Liver (tissue), 9 donors: ENCODE results near the gene PCBD1. TPM values are rescaled to one million over a fixed set of nuclear protein-coding genes. Genes with fewer than 3 reads are reported as not detected.

Source experiments
- DNase-seq: peaks from one replicate; pipeline ENCODE4 v3.0.0-alpha.2; 2017; ENCODE audit warnings: low spot score
- H3K27ac ChIP-seq, 2 donors: one replicate each; pipeline ENCODE4 v1.7.0; 2013; ENCODE audit warnings: inconsistent platforms in 2 of 2, low read length in 2 of 2, control low read depth in 1 of 2, low read depth in 1 of 2, mild to moderate bottlenecking in 1 of 2
- H3K27me3 ChIP-seq, 4 donors: one replicate each; pipeline versions ENCODE4 v1.6.1 to v1.7.0; 2013; ENCODE audit warnings: low read length in 3 of 4, inconsistent platforms in 1 of 4, mild to moderate bottlenecking in 1 of 4, moderate library complexity in 1 of 4; ENCODE audit not compliant: control insufficient read depth in 4 of 4, insufficient read depth in 4 of 4
- H3K36me3 ChIP-seq, 4 donors: one replicate each; pipeline versions ENCODE4 v1.6.1 to v1.7.0; 2013; ENCODE audit warnings: low read length in 3 of 4, mild to moderate bottlenecking in 3 of 4, low read depth in 1 of 4, moderate library complexity in 1 of 4; ENCODE audit not compliant: control insufficient read depth in 4 of 4, insufficient read depth in 3 of 4
- H3K4me1 ChIP-seq, 4 donors: one replicate each; pipeline versions ENCODE4 v1.6.1 to v1.7.0; 2013; ENCODE audit warnings: low read length in 3 of 4, mild to moderate bottlenecking in 3 of 4, moderate library complexity in 1 of 4; ENCODE audit not compliant: control insufficient read depth in 4 of 4, insufficient read depth in 4 of 4
- H3K4me3 ChIP-seq, 3 donors: one replicate each; pipeline versions ENCODE4 v1.6.1 to v1.7.0; 2013; ENCODE audit warnings: low read length in 3 of 3, control low read depth in 1 of 3, low read depth in 1 of 3, mild to moderate bottlenecking in 1 of 3
- H3K9ac ChIP-seq, 2 donors: one replicate each; pipeline ENCODE4 v1.7.0; 2013; ENCODE audit warnings: low read length in 2 of 2, mild to moderate bottlenecking in 2 of 2, moderate library complexity in 2 of 2, control low read depth in 1 of 2, low read depth in 1 of 2
- H3K9me3 ChIP-seq, 4 donors: one replicate each; pipeline versions ENCODE4 v1.6.1 to v1.7.0; 2013; ENCODE audit warnings: low read length in 3 of 4; ENCODE audit not compliant: control insufficient read depth in 4 of 4
- ATF3 ChIP-seq: IDR thresholded peaks from 2 replicates; pipeline ENCODE4 v1.6.1; 2016; ENCODE audit warnings: antibody characterized with exemption
- FOXA1 ChIP-seq: IDR thresholded peaks from 2 replicates; pipeline ENCODE4 v1.6.1; 2016; ENCODE audit warnings: antibody characterized with exemption
- GABPA ChIP-seq, 2 donors: IDR thresholded peaks in 1 of 2; conservative IDR thresholded peaks in 1 of 2; 2 replicates each; pipeline ENCODE4 v1.6.1; 2016; ENCODE audit warnings: antibody characterized with exemption in 2 of 2, mild to moderate bottlenecking in 1 of 2, moderate library complexity in 1 of 2
- HNF4A ChIP-seq, 2 donors: conservative IDR thresholded peaks; 2 replicates each; pipeline ENCODE4 v1.6.1; 2016; ENCODE audit warnings: antibody characterized with exemption in 2 of 2, mild to moderate bottlenecking in 2 of 2
- HNF4G ChIP-seq: IDR thresholded peaks from 2 replicates; pipeline ENCODE4 v1.6.1; 2016; ENCODE audit warnings: antibody characterized with exemption
- MAX ChIP-seq: IDR thresholded peaks from 2 replicates; pipeline ENCODE4 v1.6.1; 2016; ENCODE audit warnings: antibody characterized with exemption
- NR2F2 ChIP-seq: IDR thresholded peaks from 2 replicates; pipeline ENCODE4 v1.6.1; 2016; ENCODE audit warnings: antibody characterized with exemption
- REST ChIP-seq: IDR thresholded peaks from 2 replicates; pipeline ENCODE4 v1.6.1; 2016; ENCODE audit warnings: antibody characterized with exemption, mild to moderate bottlenecking
- RXRA ChIP-seq, 2 donors: IDR thresholded peaks; 2 replicates each; pipeline ENCODE4 v1.6.1; 2017 to 2018; ENCODE audit warnings: antibody characterized with exemption in 2 of 2, mild to moderate bottlenecking in 1 of 2
- SP1 ChIP-seq: IDR thresholded peaks from 2 replicates; pipeline ENCODE4 v1.6.1; 2018; ENCODE audit warnings: antibody characterized with exemption, mild to moderate bottlenecking
- TAF1 ChIP-seq: conservative IDR thresholded peaks from 2 replicates; pipeline ENCODE4 v1.6.1; 2016; ENCODE audit warnings: antibody characterized with exemption, mild to moderate bottlenecking
- ZBTB33 ChIP-seq: IDR thresholded peaks from 2 replicates; pipeline ENCODE4 v1.6.1; 2016; ENCODE audit warnings: antibody characterized with exemption
- WGBS: extraction: QIAGEN DNeasy Blood & Tissue Kit; methylation state at CpG from one replicate; pipeline ENCODE4 v1.1.7; 2013; 5-methylcytosine and 5-hydroxymethylcytosine counted together
- polyA plus RNA-seq, 2 donors: library from polyadenylated mRNA; stranded (reverse) in 1 of 2; unstranded in 1 of 2; fragments of 200-250 nt in 1 of 2; fragments of >200 nt in 1 of 2; fragmentation: Nextera tagmentation in 1 of 2; extraction: Ambion mirVana in 1 of 2; gene quantifications; one replicate each; pipeline versions ENCODE4 v1.2.1 to v1.2.3, GENCODE V29; 2013 to 2015
- total RNA-seq, 2 donors: library from RNA; depleted of rRNA; stranded (reverse); fragments of >200 nt; gene quantifications; one replicate each; pipeline ENCODE4 v1.2.3, GENCODE V29; 2014
- donor health status: healthy.
- donor health status: healthy.
- donor health status: healthy.
- donor health status: healthy.
- donor health status: healthy.

Gene PCBD1
- total and polyA plus RNA-seq, 4 donors: 72.0 to 458 (median 171) TPM

- Histone ChIP-seq H3K9me3 (no peaks in the 10 kb centered on the region), H3K4me3 (no peak overlapping the region), H3K4me1 (no peaks in the 10 kb centered on the region), H3K27ac (no peak overlapping the region), H3K36me3 (no peaks in the 10 kb centered on the region), H3K9ac (no peak overlapping the region), H3K27me3 (no peaks in the 10 kb centered on the region)
- no peak for DNase-seq
- TF ChIP-seq ATF3 (no peak), ZBTB33 (no peak), GABPA (IDR thresholded peaks at IDR 0.05 in 1 of 2, conservative IDR thresholded peaks at IDR 0.05 in 1 of 2) (no peak), REST (no peak)
- WGBS: 90% methylated on average over 9 of the region's 9 CpGs
Observed at GRCh38 chr10:70909326-70909935, 21.1 kb upstream of the PCBD1 start.

GRCh38 chr10:70908406-70909296 is 20.3 kb upstream of the PCBD1 start:
- Histone ChIP-seq H3K4me1 (no peaks in the 10 kb centered on the region), H3K9me3 (no peaks in the 10 kb centered on the region), H3K36me3 (no peaks in the 10 kb centered on the region), H3K27me3 (no peaks in the 10 kb centered on the region), H3K9ac (no peak overlapping the region), H3K27ac (no peak overlapping the region), H3K4me3 (no peak overlapping the region)
- DNase-seq: no peak
- TF ChIP-seq FOXA1 (no peak), MAX (no peak), TAF1 (no peak), RXRA (IDR thresholded peaks at IDR 0.05) (no peak), NR2F2 (no peak), HNF4G (no peak), SP1 (no peak), ATF3 (no peak), ZBTB33 (no peak), REST (no peak), HNF4A (conservative IDR thresholded peaks at IDR 0.05) (no peak)
- WGBS: 86% methylated on average over 12 of the region's 12 CpGs
